Spleen (tissue), 11 donors: ENCODE data around the gene PLCB4. TPM values are rescaled to one million over a fixed set of nuclear protein-coding genes. Genes with fewer than 3 reads are reported as not detected.

Source experiments
- DNase-seq: peaks from one replicate; pipeline ENCODE4 v3.0.0-alpha.2; 2020
- H3K27ac ChIP-seq, 8 donors: fragments of 200-600 bp; sonication (generic) in 7 of 8; 1 replicate in 4 of 8; 2 replicates in 4 of 8; pipeline versions ENCODE4 v1.5.0 to v1.8.0; 2016 to 2021; ENCODE audit warnings: inconsistent platforms in 4 of 8, mild to moderate bottlenecking in 4 of 8, moderate library complexity in 1 of 8
- H3K27me3 ChIP-seq, 7 donors: fragments of 200-600 bp; sonication (generic) in 6 of 7; replicated peaks in 1 of 7; 1 replicate in 4 of 7; 2 replicates in 3 of 7; pipeline versions ENCODE4 v1.5.0 to v1.8.0; 2016 to 2021; ENCODE audit warnings: inconsistent platforms in 3 of 7, mild to moderate bottlenecking in 1 of 7
- H3K36me3 ChIP-seq, 6 donors: fragments of 200-600 bp; sonication (generic) in 5 of 6; 1 replicate in 4 of 6; 2 replicates in 2 of 6; pipeline versions ENCODE4 v1.5.0 to v1.8.0; 2016 to 2021; ENCODE audit warnings: inconsistent platforms in 2 of 6
- H3K4me1 ChIP-seq, 6 donors: fragments of 200-600 bp; sonication (generic) in 5 of 6; 1 replicate in 3 of 6; 2 replicates in 3 of 6; pipeline versions ENCODE4 v1.5.0 to v1.8.0; 2016 to 2021; ENCODE audit warnings: inconsistent platforms in 3 of 6
- H3K4me3 ChIP-seq, 8 donors: fragments of 200-600 bp; sonication (generic) in 7 of 8; 1 replicate in 4 of 8; 2 replicates in 4 of 8; pipeline versions ENCODE4 v1.5.0 to v1.8.0; 2016 to 2021; ENCODE audit warnings: inconsistent platforms in 4 of 8, mild to moderate bottlenecking in 4 of 8, moderate library complexity in 2 of 8
- H3K9me3 ChIP-seq, 8 donors: fragments of 200-600 bp; sonication (generic) in 7 of 8; 1 replicate in 4 of 8; 2 replicates in 4 of 8; pipeline versions ENCODE4 v1.5.0 to v1.8.0; 2016 to 2021; ENCODE audit warnings: inconsistent platforms in 4 of 8
- POLR2A ChIP-seq, 3 donors: fragments of 450-650 bp; IDR thresholded peaks; one replicate each; pipeline ENCODE4 v1.5.1; 2017; ENCODE audit warnings: antibody characterized with exemption in 3 of 3, mild to moderate bottlenecking in 1 of 3
- POLR2AphosphoS5 ChIP-seq, 3 donors: sonication (generic); formaldehyde crosslinking; IDR thresholded peaks; one replicate each; pipeline ENCODE4 v1.5.1; 2017; ENCODE audit warnings: antibody characterized with exemption in 3 of 3
- WGBS, 5 donors: extraction: QIAGEN DNeasy Blood & Tissue Kit in 3 of 5; methylation state at CpG; one replicate each; pipeline versions ENCODE4 v1.1.5 to v1.1.7; 2013 to 2018; 5-methylcytosine and 5-hydroxymethylcytosine counted together
- intact Hi-C: fragments of 100-400 bp; cut with DNase I; formaldehyde crosslinking; loops from one replicate; pipeline ENCODE4 v1.15.0; 2023; ENCODE audit warnings: low total_unique reads
- polyA plus RNA-seq, 3 donors: library from polyadenylated mRNA; stranded (reverse); fragments of 200-250 nt; gene quantifications; one replicate each; pipeline ENCODE4 v1.2.1, GENCODE V29; 2013
- total RNA-seq, 7 donors: library from RNA; depleted of rRNA in 3 of 7; stranded (reverse); fragments of >200 nt in 3 of 7; fragmentation: NEBNext Ultra II Directional in 4 of 7; extraction: Animal tissue kit (Norgen Biotek cat#: 25700) in 4 of 7; gene quantifications; one replicate each; pipeline versions ENCODE4 v1.1.0 to v1.2.1, GENCODE V29; 2016 to 2021
- TF ChIP-seq, protein P1 (sequence below), 11 experiments: fragments of 200-600 bp in 7 of 11; fragments of 450-650 bp in 4 of 11; sonication (generic) in 4 of 11; IDR thresholded peaks in 8 of 11; conservative IDR thresholded peaks in 3 of 11; 1 replicate in 7 of 11; 2 replicates in 4 of 11; pipeline versions ENCODE4 v1.4.0 to v1.8.0; 2016 to 2021; ENCODE audit warnings: antibody characterized with exemption in 11 of 11, inconsistent platforms in 4 of 11, mild to moderate bottlenecking in 1 of 11
- donor health status: healthy with polysubstance abuse.
- donor health status: DM: no; HTN: no; CAD: no; lungs with moderate emphysema.
- donor health status: DM: no; HTN: no; CAD: no.
- donor health status: Bipolar disorder and iron deficiency.
- donor health status: healthy.
- donor health status: DM: no; HTN: no; CAD: no.
- donor health status: DM: yes; HTN: yes; CAD: no.

Gene PLCB4
- total and polyA plus RNA-seq, 10 donors = 0.43 to 4.9 (median 1.6) TPM

DNA sequence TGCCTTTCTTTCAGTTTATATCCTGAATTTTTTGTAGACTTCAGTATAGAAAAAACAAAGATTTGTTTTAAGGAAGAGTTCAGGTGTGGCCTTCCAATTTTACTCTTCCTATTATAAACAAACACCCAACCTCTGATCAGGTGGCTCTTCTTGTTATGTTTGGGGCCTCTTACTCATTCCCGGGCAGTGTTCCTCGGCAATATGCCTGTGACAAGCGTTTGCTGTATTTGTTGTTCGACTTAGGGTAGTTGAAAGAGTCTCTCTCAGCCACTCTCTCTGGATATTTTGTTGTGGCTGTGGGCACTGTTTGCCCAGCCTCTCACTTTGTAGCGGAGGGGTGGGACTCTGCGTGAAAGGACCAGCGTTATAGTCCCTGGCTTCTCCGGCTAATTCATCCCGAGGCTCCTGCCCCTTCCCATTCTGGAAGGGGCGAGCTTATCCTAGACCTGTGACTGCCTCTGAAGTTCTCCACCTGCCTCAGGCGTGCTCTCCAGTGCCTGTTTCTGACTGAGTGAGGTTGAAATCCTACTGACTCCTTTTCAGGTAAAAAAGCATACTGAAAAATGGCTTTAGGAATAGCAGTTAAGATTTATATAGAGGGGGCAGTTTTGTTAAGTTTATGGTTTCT, 97.4 kb downstream of the PLCB4 start:
- H3K27ac ChIP-seq = no peak overlapping the region
- TF ChIP-seq POLR2AphosphoS5 (IDR thresholded peaks at IDR 0.05) (no peak), POLR2A (IDR thresholded peaks at IDR 0.05) (no peak)
- TF ChIP-seq, protein P1, sequence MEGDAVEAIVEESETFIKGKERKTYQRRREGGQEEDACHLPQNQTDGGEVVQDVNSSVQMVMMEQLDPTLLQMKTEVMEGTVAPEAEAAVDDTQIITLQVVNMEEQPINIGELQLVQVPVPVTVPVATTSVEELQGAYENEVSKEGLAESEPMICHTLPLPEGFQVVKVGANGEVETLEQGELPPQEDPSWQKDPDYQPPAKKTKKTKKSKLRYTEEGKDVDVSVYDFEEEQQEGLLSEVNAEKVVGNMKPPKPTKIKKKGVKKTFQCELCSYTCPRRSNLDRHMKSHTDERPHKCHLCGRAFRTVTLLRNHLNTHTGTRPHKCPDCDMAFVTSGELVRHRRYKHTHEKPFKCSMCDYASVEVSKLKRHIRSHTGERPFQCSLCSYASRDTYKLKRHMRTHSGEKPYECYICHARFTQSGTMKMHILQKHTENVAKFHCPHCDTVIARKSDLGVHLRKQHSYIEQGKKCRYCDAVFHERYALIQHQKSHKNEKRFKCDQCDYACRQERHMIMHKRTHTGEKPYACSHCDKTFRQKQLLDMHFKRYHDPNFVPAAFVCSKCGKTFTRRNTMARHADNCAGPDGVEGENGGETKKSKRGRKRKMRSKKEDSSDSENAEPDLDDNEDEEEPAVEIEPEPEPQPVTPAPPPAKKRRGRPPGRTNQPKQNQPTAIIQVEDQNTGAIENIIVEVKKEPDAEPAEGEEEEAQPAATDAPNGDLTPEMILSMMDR (IDR thresholded peaks at IDR 0.05 in 8 of 11, conservative IDR thresholded peaks at IDR 0.05 in 3 of 11) = no peak
- no peaks in the 10 kb centered on the region for H3K4me1 ChIP-seq
- H3K9me3 ChIP-seq = no peaks in the 10 kb centered on the region
- intact Hi-C loops = no loop called here
- no peaks in the 10 kb centered on the region for H3K27me3 ChIP-seq
- 76 to 88% (median 79%) methylated on average over 11 of the region's 11 CpGs for WGBS, 5 donors
- no peak overlapping the region for H3K4me3 ChIP-seq
- no peak for DNase-seq
- no peaks in the 10 kb centered on the region for H3K36me3 ChIP-seq

DNA sequence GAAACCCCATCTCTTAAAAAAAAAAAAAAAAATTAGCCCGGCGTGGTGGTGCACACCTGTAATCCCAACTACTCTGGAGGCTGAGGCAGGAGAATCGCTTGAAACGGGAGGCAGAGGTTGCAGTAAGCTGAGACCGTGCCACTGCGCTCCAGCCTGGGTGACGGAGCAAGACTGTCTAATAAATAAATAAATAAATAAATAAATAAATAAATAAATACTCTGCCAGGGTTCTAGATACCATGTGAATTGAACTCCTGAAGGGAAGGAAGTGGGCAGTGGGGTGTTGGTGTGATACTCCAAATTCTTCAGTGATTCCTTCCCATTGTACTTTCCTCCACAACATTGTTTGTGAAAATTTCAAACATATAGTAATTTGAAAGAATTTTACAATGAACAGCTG, 100.5 kb downstream of the PLCB4 start:
- Histone ChIP-seq H3K9me3 (no peaks in the 10 kb centered on the region), H3K27ac (no peak overlapping the region), H3K36me3 (no peaks in the 10 kb centered on the region), H3K4me3 (no peak overlapping the region), H3K4me1 (no peaks in the 10 kb centered on the region), H3K27me3 (no peaks in the 10 kb centered on the region)
- WGBS, 5 donors = 93 to 98% (median 96%) methylated on average over 7 of the region's 7 CpGs
- intact Hi-C loops = no loop called here
- no peak for TF ChIP-seq POLR2AphosphoS5 (IDR thresholded peaks at IDR 0.05)
- TF ChIP-seq, protein P1 (IDR thresholded peaks at IDR 0.05 in 8 of 11, conservative IDR thresholded peaks at IDR 0.05 in 3 of 11) = no peak
- TF ChIP-seq POLR2A (IDR thresholded peaks at IDR 0.05) = no peak
- no peak for DNase-seq

DNA sequence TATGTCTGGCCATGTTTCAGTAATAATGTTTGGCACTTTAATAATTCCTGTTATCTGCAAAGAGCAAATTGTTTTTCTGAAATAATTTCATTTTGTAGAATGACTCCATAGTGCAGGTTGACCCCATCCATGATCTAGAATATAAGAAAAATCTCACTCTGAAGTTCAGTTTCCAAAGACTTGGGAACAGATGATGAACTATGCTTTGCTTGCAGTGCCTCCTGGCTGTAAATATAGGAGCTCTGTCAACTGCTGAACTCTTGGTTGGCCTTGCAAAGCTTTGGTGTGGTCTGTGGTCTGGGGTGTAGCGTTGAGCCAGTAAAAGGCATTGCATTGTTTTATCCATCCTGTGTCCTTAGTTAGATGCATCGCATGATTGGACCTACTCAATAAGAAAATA, 104.0 kb downstream of the PLCB4 start:
- no peak for DNase-seq
- Histone ChIP-seq H3K4me1 (no peaks in the 10 kb centered on the region), H3K36me3 (no peaks in the 10 kb centered on the region), H3K4me3 (no peak overlapping the region), H3K27ac (no peak overlapping the region), H3K9me3 (no peaks in the 10 kb centered on the region), H3K27me3 (no peaks in the 10 kb centered on the region)
- 29 to 63% (median 50%) methylated on average over 2 of the region's 2 CpGs for WGBS, 5 donors
- intact Hi-C loops = no loop called here
- no peak for TF ChIP-seq POLR2A (IDR thresholded peaks at IDR 0.05)
- TF ChIP-seq, protein P1 (IDR thresholded peaks at IDR 0.05 in 8 of 11, conservative IDR thresholded peaks at IDR 0.05 in 3 of 11) = no peak
- no peak for TF ChIP-seq POLR2AphosphoS5 (IDR thresholded peaks at IDR 0.05)

DNA sequence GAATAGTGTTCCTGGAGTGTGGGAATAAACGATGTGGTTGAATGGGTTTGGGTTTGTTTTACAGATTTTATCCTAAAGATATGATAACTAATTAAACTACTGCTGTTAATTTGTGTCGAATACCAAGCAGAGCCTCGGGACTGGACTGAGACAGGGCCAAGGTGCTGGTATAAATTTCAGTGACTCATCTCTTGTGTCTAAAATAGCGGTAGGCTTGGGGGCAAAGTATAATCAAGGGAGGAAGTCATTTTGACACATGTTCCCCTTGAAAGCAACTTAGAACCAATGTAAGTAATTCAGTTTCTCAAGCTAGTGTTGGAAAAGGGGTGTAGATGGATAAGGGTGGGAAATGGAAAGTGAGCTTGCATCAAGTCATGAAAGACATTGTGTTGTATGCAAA, 108.4 kb downstream of the PLCB4 start:
- Histone ChIP-seq H3K27me3 (no peaks in the 10 kb centered on the region), H3K4me1 (no peaks in the 10 kb centered on the region), H3K36me3 (no peaks in the 10 kb centered on the region), H3K27ac (no peak overlapping the region), H3K9me3 (no peaks in the 10 kb centered on the region), H3K4me3 (no peak overlapping the region)
- WGBS, 5 donors = 83 to 92% (median 85%) methylated on average over 4 of the region's 4 CpGs
- TF ChIP-seq POLR2A (IDR thresholded peaks at IDR 0.05) = no peak
- no peak for TF ChIP-seq POLR2AphosphoS5 (IDR thresholded peaks at IDR 0.05)
- TF ChIP-seq, protein P1 (IDR thresholded peaks at IDR 0.05 in 8 of 11, conservative IDR thresholded peaks at IDR 0.05 in 3 of 11) = no peak
- no peak for DNase-seq
- intact Hi-C loops = no loop called here
